ENCODE data around the gene UNC119B. TPM values are rescaled to one million over a fixed set of nuclear protein-coding genes. Genes with fewer than 3 reads are reported as not detected.

UNC119B gene
- total RNA-seq, 5 donors from 2014 or later (not counting 1 experiment from before 2014, with no cell fraction given): 14.3 to 26.1 (median 22.6) TPM

DNA sequence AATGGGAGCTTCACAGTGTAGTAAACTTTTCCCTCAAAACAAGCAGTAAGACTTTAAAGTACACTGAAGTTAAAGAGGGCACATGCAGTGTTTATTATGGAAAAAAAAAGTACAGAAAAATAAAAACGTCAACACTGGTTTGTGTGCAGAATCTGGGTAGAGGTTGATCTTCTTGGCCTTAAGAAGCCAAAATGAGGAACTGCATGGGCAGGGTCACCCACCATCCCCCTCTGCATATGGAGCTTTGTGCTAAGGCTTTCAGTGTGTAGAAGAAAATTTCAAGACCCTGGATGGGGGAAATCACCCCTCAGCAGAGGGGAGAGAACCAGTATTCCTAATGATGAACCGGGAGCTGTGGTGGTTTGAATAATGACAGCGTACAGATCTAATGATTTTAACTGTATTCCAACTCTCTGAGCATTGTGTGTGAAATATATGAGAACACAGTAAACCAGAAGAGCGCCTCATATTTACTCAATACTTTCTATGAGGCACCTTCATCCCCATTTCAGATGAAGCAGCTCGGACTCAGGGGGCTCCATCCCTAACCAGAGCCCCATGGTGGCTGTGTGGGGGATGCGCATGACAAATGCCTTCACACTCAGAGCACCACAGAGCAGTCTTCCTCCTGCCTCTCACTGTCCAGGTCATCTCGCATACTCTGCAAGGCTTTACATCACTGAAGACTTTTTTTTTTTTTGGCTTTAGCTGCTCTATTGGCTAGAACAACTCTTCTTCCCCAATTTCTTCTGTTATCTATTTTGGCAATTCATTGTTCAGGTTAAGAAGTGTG is 48.7 kb downstream of the UNC119B start:
- ATAC-seq (replicated peaks in 1 of 4) (no peak), DNase-seq (no peak)
- Histone ChIP-seq H3K27ac (ENCODE audit: low read length) (no peak overlapping the region), H3K27me3 (replicated peaks in 1 of 2; ENCODE audit: control insufficient read depth in 2 of 2, extremely low read depth in 1 of 2, insufficient read depth in 2 of 2, low read length in 1 of 2) (no peaks in the 10 kb centered on the region), H3K9me3 (peaks cover 3% of the 10 kb centered on the region), H3K36me3 (ENCODE audit: control insufficient read depth in 2 of 2, extremely low read depth in 1 of 2, insufficient read depth in 1 of 2, low read length in 1 of 2) (peaks cover 12 to 22% of the 10 kb centered on the region in 2 donors), H3K4me3 (ENCODE audit: control insufficient read depth in 1 of 2, extremely low read depth in 1 of 2, low read length in 1 of 2) (no peak overlapping the region), H3K4me1 (ENCODE audit: control insufficient read depth in 1 of 2, extremely low read depth in 1 of 2, insufficient read depth in 2 of 2, low read length in 2 of 2) (peaks cover 0 to 9% of the 10 kb centered on the region in 2 experiments)
- Mint-ChIP-seq H3K27ac (peak overlapping the region in 1 of 2 donors; percentile 92), H3K9me3 (peaks cover 8 to 10% (median 10%) of the 10 kb centered on the region in 3 donors), H3K27me3 (peaks cover 3 to 6% of the 10 kb centered on the region in 2 donors), H3K4me3 (peak overlapping the region in 1 of 3 donors; percentile 13), H3K4me1 (peaks cover 18 to 27% (median 20%) of the 10 kb centered on the region in 3 donors), H3K36me3 (peaks cover 33% of the 10 kb centered on the region)
- ChIA-PET CTCF (no interaction called here), POLR2A (interaction anchor here in 1 of 2 donors (0.6 kb wide), 1 partner anchor 189 kb away, joined by 3 read pairs; no protein-coding TSS in a partner anchor)
- 100% methylated on average over 1 of the region's 7 CpGs for WGBS (ENCODE audit: insufficient coverage)

DNA sequence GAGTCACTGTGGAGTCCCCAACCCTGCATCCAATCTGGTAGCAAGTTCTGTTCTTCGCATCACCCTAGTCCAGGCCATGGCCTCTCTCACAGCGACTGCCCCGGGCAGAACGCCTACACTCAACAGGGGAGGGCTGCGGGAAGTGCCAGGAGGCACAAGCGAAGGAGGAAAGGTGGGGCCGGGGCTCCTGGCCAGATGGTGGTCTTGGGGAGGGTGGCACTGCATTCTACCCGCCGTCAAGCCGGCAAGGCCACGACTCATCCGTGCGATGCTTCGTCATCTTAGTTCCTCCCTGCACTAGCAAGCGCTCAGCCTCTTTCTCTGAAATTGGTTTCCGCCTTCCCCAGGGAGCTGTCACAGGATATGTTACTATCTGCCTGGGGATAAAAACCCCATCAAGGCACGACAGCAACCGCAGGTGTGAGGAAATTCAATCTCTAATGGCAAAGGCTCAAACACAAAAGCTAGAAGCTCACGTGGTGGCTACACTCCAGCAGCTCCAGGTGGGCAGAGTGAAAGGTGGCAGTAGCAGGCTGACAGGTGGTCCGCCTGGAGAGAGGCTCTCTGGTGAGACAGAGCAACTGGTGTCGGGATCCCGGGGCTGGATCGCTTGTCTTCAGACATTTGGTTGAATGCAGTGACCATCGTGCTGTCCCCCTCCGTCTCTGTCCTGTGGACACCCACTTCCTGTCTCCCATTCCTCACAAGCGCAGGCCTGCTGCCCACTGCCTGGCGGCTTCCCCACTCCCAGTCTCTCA is 49.5 kb downstream of the UNC119B start:
- H3K27ac ChIP-seq (ENCODE audit: low read length): peak overlapping the region; percentile 15
- peak overlapping the region; percentile 83 to 92 for H3K27ac Mint-ChIP-seq
- DNase-seq: no peak

DNA sequence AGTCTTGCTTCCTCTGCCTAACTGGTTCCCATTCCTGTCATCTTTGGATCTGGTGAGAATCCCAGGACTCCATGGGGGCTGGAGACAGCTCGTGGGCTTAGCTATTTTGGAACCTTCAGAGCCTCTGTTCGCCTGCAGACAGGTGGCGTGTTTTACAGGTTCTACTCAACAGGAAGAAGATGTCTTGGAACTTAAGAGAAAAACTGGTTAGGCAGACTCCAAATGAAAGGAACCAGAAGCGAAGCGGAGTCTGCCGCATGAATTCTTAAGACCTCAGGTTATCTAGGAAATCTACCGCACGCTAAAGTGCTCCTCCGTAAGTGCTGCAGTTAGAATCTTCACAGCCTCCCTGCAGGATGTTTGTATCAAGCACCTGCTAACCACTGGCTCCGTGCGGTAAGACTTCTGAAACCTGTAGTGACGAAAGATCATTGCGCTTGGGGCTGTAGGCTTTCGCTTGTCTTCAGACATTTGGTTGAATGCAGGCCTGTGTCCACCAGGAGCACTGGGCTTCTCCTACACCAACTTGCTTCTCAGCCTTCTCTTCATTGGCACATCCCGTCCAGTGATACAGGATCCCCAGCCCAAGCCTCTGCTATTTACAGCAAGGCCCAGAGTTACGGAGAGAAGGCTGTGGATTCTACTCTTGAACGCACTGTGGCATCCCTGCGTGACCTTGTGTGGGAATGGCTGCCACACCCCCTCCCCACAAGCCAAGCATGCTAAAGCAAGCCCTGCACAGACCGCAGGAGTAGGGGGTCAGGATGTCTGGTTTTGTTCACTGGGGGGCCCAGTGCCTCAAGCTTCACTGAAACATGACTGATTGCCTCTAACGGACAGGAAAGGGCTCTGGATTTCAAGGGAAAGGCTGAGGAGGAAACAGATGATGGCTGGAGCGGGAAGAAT is 50.3 kb downstream of the UNC119B start:
- Histone ChIP-seq H3K4me3 (ENCODE audit: control insufficient read depth in 1 of 2, extremely low read depth in 1 of 2, low read length in 1 of 2) (no peak overlapping the region), H3K9me3 (no peaks in the 10 kb centered on the region), H3K36me3 (ENCODE audit: control insufficient read depth in 2 of 2, extremely low read depth in 1 of 2, insufficient read depth in 1 of 2, low read length in 1 of 2) (peaks cover 19 to 38% of the 10 kb centered on the region in 2 donors), H3K27ac (ENCODE audit: low read length) (peak overlapping the region; percentile 33), H3K27me3 (replicated peaks in 1 of 2; ENCODE audit: control insufficient read depth in 2 of 2, extremely low read depth in 1 of 2, insufficient read depth in 2 of 2, low read length in 1 of 2) (no peaks in the 10 kb centered on the region), H3K4me1 (ENCODE audit: control insufficient read depth in 1 of 2, extremely low read depth in 1 of 2, insufficient read depth in 2 of 2, low read length in 2 of 2) (peaks cover 0 to 9% of the 10 kb centered on the region in 2 experiments)
- ATAC-seq (replicated peaks in 1 of 4) (peak; percentile 50 to 84 (median 72)), DNase-seq (peak in 29 of 35 experiments; percentile 8 to 64 (median 21))
- no peaks in the 10 kb centered on the region for H3K27me3 Mint-ChIP-seq
- ChIA-PET POLR2A (no interaction called here), CTCF (no interaction called here)
- H3K36me3 Mint-ChIP-seq: peaks cover 39% of the 10 kb centered on the region
- H3K4me3 Mint-ChIP-seq: peak overlapping the region; percentile 19 to 53 (median 45)
- 71% methylated on average over 14 of the region's 21 CpGs for WGBS (ENCODE audit: insufficient coverage)
- peak overlapping the region; percentile 83 to 92 for H3K27ac Mint-ChIP-seq
- H3K4me1 Mint-ChIP-seq: peaks cover 18 to 27% (median 20%) of the 10 kb centered on the region in 3 donors
- H3K9me3 Mint-ChIP-seq: peaks cover 0 to under 1% (median 0%) of the 10 kb centered on the region in 3 donors

More for the DNA sequence above, 49.5 kb downstream of the UNC119B start:
- peak in 2 of 4 experiments; percentile 5 to 16 for ATAC-seq (replicated peaks in 1 of 4)
- no peaks in the 10 kb centered on the region for H3K9me3 ChIP-seq
- peaks cover 15 to 30% of the 10 kb centered on the region in 2 donors for H3K36me3 ChIP-seq (ENCODE audit: control insufficient read depth in 2 of 2, extremely low read depth in 1 of 2, insufficient read depth in 1 of 2, low read length in 1 of 2)
- Mint-ChIP-seq H3K4me1 (peaks cover 18 to 27% (median 20%) of the 10 kb centered on the region in 3 donors), H3K4me3 (peak overlapping the region in 2 of 3 donors; percentile 45 to 53), H3K9me3 (peaks cover 7 to 8% (median 8%) of the 10 kb centered on the region in 3 donors), H3K27me3 (peaks cover 3 to 6% of the 10 kb centered on the region in 2 donors), H3K36me3 (peaks cover 40% of the 10 kb centered on the region)
- ChIA-PET POLR2A (interaction anchor here in 1 of 2 donors (0.6 kb wide), 1 partner anchor 190 kb away, joined by 3 read pairs; no protein-coding TSS in a partner anchor), CTCF (no interaction called here)
- peaks cover 0 to 9% of the 10 kb centered on the region in 2 experiments for H3K4me1 ChIP-seq (ENCODE audit: control insufficient read depth in 1 of 2, extremely low read depth in 1 of 2, insufficient read depth in 2 of 2, low read length in 2 of 2)
- H3K27me3 ChIP-seq (replicated peaks in 1 of 2; ENCODE audit: control insufficient read depth in 2 of 2, extremely low read depth in 1 of 2, insufficient read depth in 2 of 2, low read length in 1 of 2): no peaks in the 10 kb centered on the region
- WGBS (ENCODE audit: insufficient coverage): 80% methylated on average over 20 of the region's 27 CpGs
- no peak overlapping the region for H3K4me3 ChIP-seq (ENCODE audit: control insufficient read depth in 1 of 2, extremely low read depth in 1 of 2, low read length in 1 of 2)

DNA sequence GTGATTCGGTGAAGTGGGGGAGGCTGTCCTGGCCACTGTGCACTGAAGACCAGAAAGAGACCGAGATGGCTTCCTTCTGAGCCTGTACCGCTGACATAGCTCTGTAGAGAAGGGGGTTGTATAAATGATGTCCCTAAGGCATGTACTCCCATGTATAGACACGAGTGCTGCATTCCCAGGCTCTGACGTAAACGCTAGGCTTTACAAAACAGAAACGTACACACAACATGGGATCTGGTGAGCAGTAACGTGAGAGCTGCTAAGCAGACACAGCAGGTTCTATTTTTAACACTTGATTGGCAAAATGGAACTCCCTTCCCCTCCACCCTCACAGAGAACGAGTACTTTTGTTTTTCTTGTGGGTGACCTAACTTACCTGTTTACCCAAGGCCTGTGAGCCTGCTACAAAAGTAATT is 51.3 kb downstream of the UNC119B start:
- peak overlapping the region; percentile 83 to 92 for H3K27ac Mint-ChIP-seq
- DNase-seq (peak in 1 of 35 experiments; percentile 15), ATAC-seq (replicated peaks in 1 of 4) (peak in 1 of 4 experiments; percentile 42)
- H3K27me3 Mint-ChIP-seq: no peaks in the 10 kb centered on the region
- WGBS (ENCODE audit: insufficient coverage): 92% methylated on average over 4 of the region's 9 CpGs
- no peaks in the 10 kb centered on the region for H3K27me3 ChIP-seq (replicated peaks in 1 of 2; ENCODE audit: control insufficient read depth in 2 of 2, extremely low read depth in 1 of 2, insufficient read depth in 2 of 2, low read length in 1 of 2)
- H3K36me3 ChIP-seq (ENCODE audit: control insufficient read depth in 2 of 2, extremely low read depth in 1 of 2, insufficient read depth in 1 of 2, low read length in 1 of 2): peaks cover 21 to 48% of the 10 kb centered on the region in 2 donors
- H3K4me1 Mint-ChIP-seq: peaks cover 18 to 27% (median 20%) of the 10 kb centered on the region in 3 donors
- peak overlapping the region in 1 of 3 donors; percentile 53 for H3K4me3 Mint-ChIP-seq
- ChIA-PET POLR2A (no interaction called here), CTCF (no interaction called here)
- no peaks in the 10 kb centered on the region for H3K9me3 Mint-ChIP-seq
- H3K36me3 Mint-ChIP-seq: peaks cover 47% of the 10 kb centered on the region
- no peaks in the 10 kb centered on the region for H3K9me3 ChIP-seq
- H3K4me3 ChIP-seq (ENCODE audit: control insufficient read depth in 1 of 2, extremely low read depth in 1 of 2, low read length in 1 of 2): no peak overlapping the region
- H3K27ac ChIP-seq (ENCODE audit: low read length): no peak overlapping the region
- peaks cover 0 to 9% of the 10 kb centered on the region in 2 experiments for H3K4me1 ChIP-seq (ENCODE audit: control insufficient read depth in 1 of 2, extremely low read depth in 1 of 2, insufficient read depth in 2 of 2, low read length in 2 of 2)

DNA sequence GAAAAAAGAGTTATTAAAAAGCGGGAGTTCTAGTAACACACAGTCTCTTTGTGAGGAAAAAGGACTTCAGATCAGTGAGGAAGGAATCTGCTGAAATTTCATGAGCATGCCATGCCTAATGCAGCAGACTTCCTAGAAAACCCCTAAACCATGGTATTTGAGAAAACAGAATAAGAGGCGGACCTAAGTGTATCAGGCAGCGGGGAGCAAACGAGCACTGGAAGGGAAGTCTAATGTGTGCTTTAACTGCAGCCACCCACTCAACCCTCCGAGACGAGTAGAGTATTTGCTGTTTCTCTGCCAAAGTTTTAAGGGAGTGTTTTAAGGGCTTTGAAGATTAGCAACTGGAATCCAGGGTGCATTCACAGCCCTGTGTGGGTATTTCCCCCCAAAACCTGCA is 51.8 kb downstream of the UNC119B start:
- ATAC-seq (replicated peaks in 1 of 4) (no peak), DNase-seq (no peak)
- peak overlapping the region in 1 of 2 donors; percentile 92 for H3K27ac Mint-ChIP-seq
- Histone ChIP-seq H3K36me3 (ENCODE audit: control insufficient read depth in 2 of 2, extremely low read depth in 1 of 2, insufficient read depth in 1 of 2, low read length in 1 of 2) (peaks cover 25 to 53% of the 10 kb centered on the region in 2 donors), H3K4me3 (ENCODE audit: control insufficient read depth in 1 of 2, extremely low read depth in 1 of 2, low read length in 1 of 2) (no peak overlapping the region), H3K27ac (ENCODE audit: low read length) (no peak overlapping the region), H3K27me3 (replicated peaks in 1 of 2; ENCODE audit: control insufficient read depth in 2 of 2, extremely low read depth in 1 of 2, insufficient read depth in 2 of 2, low read length in 1 of 2) (no peaks in the 10 kb centered on the region), H3K9me3 (no peaks in the 10 kb centered on the region), H3K4me1 (ENCODE audit: control insufficient read depth in 1 of 2, extremely low read depth in 1 of 2, insufficient read depth in 2 of 2, low read length in 2 of 2) (peaks cover 0 to 9% of the 10 kb centered on the region in 2 experiments)
- peak overlapping the region in 1 of 3 donors; percentile 16 for H3K4me3 Mint-ChIP-seq
- no peaks in the 10 kb centered on the region for H3K9me3 Mint-ChIP-seq
- no peaks in the 10 kb centered on the region for H3K27me3 Mint-ChIP-seq
- peaks cover 18 to 27% (median 20%) of the 10 kb centered on the region in 3 donors for H3K4me1 Mint-ChIP-seq
- 93% methylated on average over 3 of the region's 6 CpGs for WGBS (ENCODE audit: insufficient coverage)
- ChIA-PET POLR2A (no interaction called here), CTCF (no interaction called here)
- H3K36me3 Mint-ChIP-seq: peaks cover 52% of the 10 kb centered on the region
